Measurements from ENCODE around the gene TRABD.

GRCh38 chr22:50189849-50190181 lies 4.1 kb downstream of the TRABD start:
- no peak for TF ChIP-seq CTCF (IDR thresholded peaks at IDR 0.05)
- TF ChIP-seq POLR2A (IDR thresholded peaks at IDR 0.05) = no peak

Data from thyroid gland (tissue), 4 donors.